Gastrocnemius medialis (tissue), 4 donors: ENCODE measurements around the gene KCNV2. TPM values are rescaled to one million over a fixed set of nuclear protein-coding genes. Genes with fewer than 3 reads are reported as not detected.

Source experiments
- ATAC-seq, 2 donors: fragments of 150-250 bp; one replicate each; pipeline ENCODE4 v1.9.1; 2016
- DNase-seq, 2 donors: peaks; one replicate each; pipeline ENCODE4 v3.0.0-alpha.2; 2019
- H3K27ac ChIP-seq, 4 donors: fragments of 200-600 bp; sonication (generic); 1 replicate in 1 of 4; 2 replicates in 3 of 4; pipeline ENCODE4 v1.5.1; 2016 to 2018; ENCODE audit warnings: mild to moderate bottlenecking in 2 of 4, moderate library complexity in 1 of 4
- H3K27me3 ChIP-seq, 3 donors: fragments of 200-600 bp; sonication (generic) in 2 of 3; 1 replicate in 1 of 3; 2 replicates in 2 of 3; pipeline versions ENCODE4 v1.5.1 to v1.6.0; 2016 to 2019; ENCODE audit warnings: mild to moderate bottlenecking in 1 of 3, moderate library complexity in 1 of 3
- H3K36me3 ChIP-seq, 2 donors: fragments of 200-600 bp; sonication (generic) in 1 of 2; one replicate each; pipeline ENCODE4 v1.5.1; 2017 to 2018
- H3K4me1 ChIP-seq, 2 donors: fragments of 200-600 bp; sonication (generic) in 1 of 2; one replicate each; pipeline ENCODE4 v1.5.1; 2016 to 2017; ENCODE audit warnings: mild to moderate bottlenecking in 2 of 2
- H3K4me3 ChIP-seq, 4 donors: fragments of 200-600 bp; sonication (generic) in 3 of 4; 1 replicate in 1 of 4; 2 replicates in 3 of 4; pipeline ENCODE4 v1.5.1; 2016 to 2019; ENCODE audit warnings: mild to moderate bottlenecking in 2 of 4
- H3K9me3 ChIP-seq, 3 donors: fragments of 200-600 bp; sonication (generic) in 2 of 3; 1 replicate in 1 of 3; 2 replicates in 2 of 3; pipeline ENCODE4 v1.5.1; 2016 to 2019
- POLR2A ChIP-seq, 2 donors: fragments of 450-650 bp; IDR thresholded peaks; one replicate each; pipeline ENCODE4 v1.6.1; 2017; ENCODE audit warnings: antibody characterized with exemption in 2 of 2, mild to moderate bottlenecking in 2 of 2, moderate library complexity in 2 of 2
- in situ Hi-C, 4 donors: fragments of 200-750 bp; cut with MboI; loops; one replicate each; pipeline versions ENCODE4 v1.15.0 to v1.8.0; 2017; ENCODE audit warnings: low sequenced_read_pairs in 4 of 4
- intact Hi-C: fragments of 100-400 bp; cut with DNase I; formaldehyde crosslinking; loops from one replicate; pipeline ENCODE4 v1.15.1; 2023; ENCODE audit warnings: low total_unique reads
- total RNA-seq, 4 donors: library from RNA; depleted of rRNA; stranded (reverse); fragments of >200 nt; gene quantifications; one replicate each; pipeline versions ENCODE4 v1.1.0 to v1.2.3, GENCODE V29; 2016
- TF ChIP-seq, protein P1 (sequence below), 5 experiments: fragments of 450-650 bp in 3 of 5; fragments of 200-600 bp in 2 of 5; sonication (generic) in 2 of 5; IDR thresholded peaks in 4 of 5; conservative IDR thresholded peaks in 1 of 5; 1 replicate in 4 of 5; 2 replicates in 1 of 5; pipeline ENCODE4 v1.5.1; 2016 to 2019; ENCODE audit warnings: antibody characterized with exemption in 5 of 5, mild to moderate bottlenecking in 3 of 5, moderate library complexity in 3 of 5

KCNV2 gene
- total RNA-seq, 4 donors from 2014 or later = not detected

- intact Hi-C loops = no loop called here
- H3K27ac ChIP-seq = no peak overlapping the region
- H3K27me3 ChIP-seq = no peaks in the 10 kb centered on the region
- DNase-seq (no peak), ATAC-seq (no peak)
- in situ Hi-C loops = no loop called here
- no peak overlapping the region for H3K4me3 ChIP-seq
- no peaks in the 10 kb centered on the region for H3K4me1 ChIP-seq
- TF ChIP-seq POLR2A (IDR thresholded peaks at IDR 0.05) = no peak
- no peaks in the 10 kb centered on the region for H3K9me3 ChIP-seq
- H3K36me3 ChIP-seq = no peaks in the 10 kb centered on the region
Observed at GRCh38 chr9:2686911-2687310, 30.4 kb upstream of the KCNV2 start.

- Histone ChIP-seq H3K9me3 (no peaks in the 10 kb centered on the region), H3K27ac (no peak overlapping the region), H3K27me3 (no peaks in the 10 kb centered on the region), H3K4me3 (no peak overlapping the region), H3K4me1 (no peaks in the 10 kb centered on the region), H3K36me3 (no peaks in the 10 kb centered on the region)
- intact Hi-C loops (no loop called here), in situ Hi-C loops (no loop called here)
- ATAC-seq (no peak), DNase-seq (no peak)
- no peak for TF ChIP-seq POLR2A (IDR thresholded peaks at IDR 0.05)
- TF ChIP-seq, protein P1, sequence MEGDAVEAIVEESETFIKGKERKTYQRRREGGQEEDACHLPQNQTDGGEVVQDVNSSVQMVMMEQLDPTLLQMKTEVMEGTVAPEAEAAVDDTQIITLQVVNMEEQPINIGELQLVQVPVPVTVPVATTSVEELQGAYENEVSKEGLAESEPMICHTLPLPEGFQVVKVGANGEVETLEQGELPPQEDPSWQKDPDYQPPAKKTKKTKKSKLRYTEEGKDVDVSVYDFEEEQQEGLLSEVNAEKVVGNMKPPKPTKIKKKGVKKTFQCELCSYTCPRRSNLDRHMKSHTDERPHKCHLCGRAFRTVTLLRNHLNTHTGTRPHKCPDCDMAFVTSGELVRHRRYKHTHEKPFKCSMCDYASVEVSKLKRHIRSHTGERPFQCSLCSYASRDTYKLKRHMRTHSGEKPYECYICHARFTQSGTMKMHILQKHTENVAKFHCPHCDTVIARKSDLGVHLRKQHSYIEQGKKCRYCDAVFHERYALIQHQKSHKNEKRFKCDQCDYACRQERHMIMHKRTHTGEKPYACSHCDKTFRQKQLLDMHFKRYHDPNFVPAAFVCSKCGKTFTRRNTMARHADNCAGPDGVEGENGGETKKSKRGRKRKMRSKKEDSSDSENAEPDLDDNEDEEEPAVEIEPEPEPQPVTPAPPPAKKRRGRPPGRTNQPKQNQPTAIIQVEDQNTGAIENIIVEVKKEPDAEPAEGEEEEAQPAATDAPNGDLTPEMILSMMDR (IDR thresholded peaks at IDR 0.05 in 4 of 5, conservative IDR thresholded peaks at IDR 0.05 in 1 of 5) = no peak
Observed at GRCh38 chr9:2688636-2689035, 28.7 kb upstream of the KCNV2 start.

DNA sequence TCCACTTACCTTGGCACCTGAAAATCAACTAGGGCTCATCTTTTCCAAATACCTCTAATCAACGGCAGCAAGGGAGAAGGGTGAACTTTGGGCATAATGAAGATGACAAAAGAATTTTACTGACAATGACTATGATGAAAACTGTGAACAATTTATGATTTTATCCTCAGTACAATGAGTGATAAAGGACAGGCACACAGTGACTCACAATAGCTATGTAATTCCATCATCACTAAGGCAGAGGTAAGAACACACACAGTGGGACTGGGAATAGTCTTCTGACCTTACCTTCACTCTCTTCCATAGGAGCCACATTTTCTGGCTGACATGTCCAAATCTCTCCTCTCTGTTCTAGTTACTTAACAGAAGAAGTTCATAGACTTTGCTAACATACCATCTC is 26.1 kb upstream of the KCNV2 start:
- DNase-seq = no peak
- TF ChIP-seq, protein P1 (IDR thresholded peaks at IDR 0.05 in 4 of 5, conservative IDR thresholded peaks at IDR 0.05 in 1 of 5) = no peak
- no peak for TF ChIP-seq POLR2A (IDR thresholded peaks at IDR 0.05)
- in situ Hi-C loops (no loop called here), intact Hi-C loops (no loop called here)
- Histone ChIP-seq H3K9me3 (no peaks in the 10 kb centered on the region), H3K4me3 (no peak overlapping the region), H3K27ac (no peak overlapping the region), H3K36me3 (no peaks in the 10 kb centered on the region), H3K27me3 (no peaks in the 10 kb centered on the region), H3K4me1 (no peaks in the 10 kb centered on the region)
- no peak for ATAC-seq

DNA sequence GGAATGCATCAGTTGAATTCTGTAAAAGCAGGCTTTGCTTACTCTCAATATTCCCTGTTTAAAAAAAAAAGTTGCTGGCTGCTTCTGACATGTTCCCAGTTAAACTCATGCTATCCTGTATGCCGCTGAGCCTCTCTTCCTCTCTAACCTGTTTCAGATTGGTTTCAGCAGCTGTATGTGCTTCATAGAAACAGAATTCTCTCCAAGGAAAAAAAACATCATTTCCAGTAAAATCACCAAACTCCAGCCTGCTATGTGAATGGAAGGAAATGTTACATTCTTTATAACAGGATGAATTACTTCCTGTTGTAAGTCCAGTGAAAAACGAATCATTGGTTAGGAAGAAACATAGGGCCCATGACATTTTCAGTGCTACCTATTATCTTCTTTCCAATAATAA is 25.7 kb upstream of the KCNV2 start:
- H3K4me1 ChIP-seq = no peaks in the 10 kb centered on the region
- ATAC-seq (no peak), DNase-seq (no peak)
- no peak overlapping the region for H3K27ac ChIP-seq
- TF ChIP-seq, protein P1 (IDR thresholded peaks at IDR 0.05 in 4 of 5, conservative IDR thresholded peaks at IDR 0.05 in 1 of 5) = no peak
- no peak for TF ChIP-seq POLR2A (IDR thresholded peaks at IDR 0.05)
- in situ Hi-C loops = no loop called here
- no peaks in the 10 kb centered on the region for H3K36me3 ChIP-seq
- no peak overlapping the region for H3K4me3 ChIP-seq
- intact Hi-C loops = no loop called here
- H3K9me3 ChIP-seq = no peaks in the 10 kb centered on the region
- H3K27me3 ChIP-seq = no peaks in the 10 kb centered on the region

DNA sequence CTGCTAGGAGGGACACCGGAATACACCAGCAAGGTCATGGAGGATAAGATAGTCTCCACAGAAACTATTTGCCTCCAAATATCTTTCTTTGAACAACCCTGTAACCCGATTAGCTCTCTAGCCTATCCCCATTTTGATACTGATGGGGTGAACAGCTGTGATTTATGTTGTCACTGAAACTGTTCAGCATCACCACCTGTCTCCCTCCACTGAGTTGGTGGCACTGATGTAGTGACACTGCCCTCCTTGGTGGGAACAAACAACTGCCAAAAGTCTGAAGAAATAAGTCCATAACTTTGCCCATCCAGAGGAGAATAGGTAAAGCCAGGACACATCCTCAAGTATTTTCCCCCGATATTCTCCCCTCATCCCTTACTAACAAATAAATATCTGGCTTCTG is 24.3 kb upstream of the KCNV2 start:
- no peaks in the 10 kb centered on the region for H3K4me1 ChIP-seq

More for the DNA sequence above, 24.3 kb upstream of the KCNV2 start:
- in situ Hi-C loops = no loop called here
- ATAC-seq (no peak), DNase-seq (no peak)
- H3K27me3 ChIP-seq = no peaks in the 10 kb centered on the region
- no peaks in the 10 kb centered on the region for H3K36me3 ChIP-seq
- intact Hi-C loops = no loop called here
- H3K4me3 ChIP-seq = no peak overlapping the region
- TF ChIP-seq, protein P1 (IDR thresholded peaks at IDR 0.05 in 4 of 5, conservative IDR thresholded peaks at IDR 0.05 in 1 of 5) = no peak
- TF ChIP-seq POLR2A (IDR thresholded peaks at IDR 0.05) = no peak
- no peaks in the 10 kb centered on the region for H3K9me3 ChIP-seq
- no peak overlapping the region for H3K27ac ChIP-seq
